ENCODE data around the gene ECHDC3.
"Not testable (repeated sequence)": the region's sequence is repeated elsewhere in the genome, so short reads cannot be mapped to it uniquely, and the experiment has no call there.

The ECHDC3 gene

GRCh38 chr10:11719496-11720259 is 22.5 kb upstream of the ECHDC3 start:
- no peak for DNase-seq

- no peak for DNase-seq
Observed at GRCh38 chr10:11720260-11720741, 21.9 kb upstream of the ECHDC3 start.

- no peak for DNase-seq
Observed at GRCh38 chr10:11721806-11722205, 20.4 kb upstream of the ECHDC3 start.

- DNase-seq, result no peak
Observed at GRCh38 chr10:11723359-11723758, 18.8 kb upstream of the ECHDC3 start.

- DNase-seq, result no peak
Observed at GRCh38 chr10:11724938-11725776, 17.0 kb upstream of the ECHDC3 start.

GRCh38 chr10:11725912-11726311 is 16.3 kb upstream of the ECHDC3 start:
- DNase-seq, result no peak

- DNase-seq, result no peak
Observed at GRCh38 chr10:11727563-11727962, 14.6 kb upstream of the ECHDC3 start.

GRCh38 chr10:11728353-11728752 is 13.8 kb upstream of the ECHDC3 start:
- no peak for DNase-seq

GRCh38 chr10:11729790-11730315 is 12.3 kb upstream of the ECHDC3 start:
- DNase-seq, result no peak

- DNase-seq, result no peak
Observed at GRCh38 chr10:11730779-11731178, 11.4 kb upstream of the ECHDC3 start.

GRCh38 chr10:11736767-11737166 is 5.4 kb upstream of the ECHDC3 start:
- not testable (repeated sequence) for DNase-seq

GRCh38 chr10:11737258-11738032 is 4.7 kb upstream of the ECHDC3 start:
- DNase-seq, result not testable (repeated sequence)

- DNase-seq, result no peak
Observed at GRCh38 chr10:11740907-11741306, 1.3 kb upstream of the ECHDC3 start.

GRCh38 chr10:11741608-11742007 is 574 bp upstream of the ECHDC3 start:
- no peak for DNase-seq

- DNase-seq, result no peak
Observed at GRCh38 chr10:11742779-11743298, 657 bp downstream of the ECHDC3 start.

GRCh38 chr10:11743461-11744338 is 1.5 kb downstream of the ECHDC3 start:
- DNase-seq, result no peak

- DNase-seq, result no peak
Observed at GRCh38 chr10:11745045-11745444, 2.9 kb downstream of the ECHDC3 start.

GRCh38 chr10:11746883-11747539 is 4.8 kb downstream of the ECHDC3 start:
- peak; percentile 20 for DNase-seq

- no peak for DNase-seq
Observed at GRCh38 chr10:11748866-11749265, 6.7 kb downstream of the ECHDC3 start.

- no peak for DNase-seq
Observed at GRCh38 chr10:11750420-11750819, 8.2 kb downstream of the ECHDC3 start.

- DNase-seq, result no peak
Observed at GRCh38 chr10:11754173-11754572, 12.0 kb downstream of the ECHDC3 start.

All from activated CD8-positive, alpha-beta memory T cell treated with anti-CD3 and anti-CD28 coated beads, Interleukin-2, amount 50 U/mL, for 48 hours (primary cell).